ENCODE data around the gene KDM8. TPM values are rescaled to one million over a fixed set of nuclear protein-coding genes. Genes with fewer than 3 reads are reported as not detected.

The KDM8 gene
- total and polyA plus RNA-seq, 9 of the 15 experiments (the other 6 are each of a cell fraction or from before 2014, with no cell fraction given) = 0.61 to 9.1 (median 5.4) TPM

DNA sequence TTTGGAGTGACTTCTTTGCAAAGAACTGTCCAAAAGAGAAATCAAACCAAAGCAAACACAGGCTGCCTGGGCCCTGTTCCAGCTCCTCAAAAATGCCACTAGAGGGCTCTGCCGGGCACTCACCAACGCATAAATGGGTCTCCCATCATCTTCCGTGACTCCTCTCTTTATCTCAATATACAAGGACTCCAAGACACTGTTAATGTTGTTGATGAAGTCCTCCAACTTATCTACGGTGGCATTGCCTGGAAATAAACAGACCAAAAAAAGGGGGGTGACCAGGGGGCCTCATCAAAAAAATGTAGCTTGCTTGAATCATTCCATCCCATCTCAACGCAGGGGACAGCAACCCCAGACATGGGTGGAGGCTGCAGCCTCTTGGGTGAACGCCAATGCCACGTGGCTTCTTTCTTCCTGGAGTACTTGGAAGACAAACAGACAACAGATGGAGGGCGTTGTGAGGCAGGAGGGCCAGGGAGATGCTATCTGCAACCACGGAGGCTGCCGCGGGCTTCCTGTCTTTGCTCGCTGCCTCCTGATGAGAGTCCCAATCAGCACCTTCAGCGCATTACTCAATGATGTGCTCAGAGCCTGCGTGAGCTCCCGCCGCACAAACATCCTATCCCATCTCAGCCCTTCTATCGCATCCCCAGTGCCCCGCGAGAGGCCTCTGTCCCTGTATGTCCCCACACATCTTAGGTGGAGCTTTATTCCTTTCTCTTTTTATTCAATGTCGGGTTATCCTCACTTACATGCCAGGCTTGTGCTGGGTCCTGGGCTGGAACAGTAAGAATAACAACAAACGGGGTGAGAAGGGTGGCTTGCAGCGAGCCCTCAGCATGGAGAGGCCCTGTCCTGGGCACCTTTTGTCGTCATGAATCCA is 32.0 kb downstream of the KDM8 start (continued):
- TF ChIP-seq, protein P1, sequence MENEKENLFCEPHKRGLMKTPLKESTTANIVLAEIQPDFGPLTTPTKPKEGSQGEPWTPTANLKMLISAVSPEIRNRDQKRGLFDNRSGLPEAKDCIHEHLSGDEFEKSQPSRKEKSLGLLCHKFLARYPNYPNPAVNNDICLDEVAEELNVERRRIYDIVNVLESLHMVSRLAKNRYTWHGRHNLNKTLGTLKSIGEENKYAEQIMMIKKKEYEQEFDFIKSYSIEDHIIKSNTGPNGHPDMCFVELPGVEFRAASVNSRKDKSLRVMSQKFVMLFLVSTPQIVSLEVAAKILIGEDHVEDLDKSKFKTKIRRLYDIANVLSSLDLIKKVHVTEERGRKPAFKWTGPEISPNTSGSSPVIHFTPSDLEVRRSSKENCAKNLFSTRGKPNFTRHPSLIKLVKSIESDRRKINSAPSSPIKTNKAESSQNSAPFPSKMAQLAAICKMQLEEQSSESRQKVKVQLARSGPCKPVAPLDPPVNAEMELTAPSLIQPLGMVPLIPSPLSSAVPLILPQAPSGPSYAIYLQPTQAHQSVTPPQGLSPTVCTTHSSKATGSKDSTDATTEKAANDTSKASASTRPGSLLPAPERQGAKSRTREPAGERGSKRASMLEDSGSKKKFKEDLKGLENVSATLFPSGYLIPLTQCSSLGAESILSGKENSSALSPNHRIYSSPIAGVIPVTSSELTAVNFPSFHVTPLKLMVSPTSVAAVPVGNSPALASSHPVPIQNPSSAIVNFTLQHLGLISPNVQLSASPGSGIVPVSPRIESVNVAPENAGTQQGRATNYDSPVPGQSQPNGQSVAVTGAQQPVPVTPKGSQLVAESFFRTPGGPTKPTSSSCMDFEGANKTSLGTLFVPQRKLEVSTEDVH (IDR thresholded peaks at IDR 0.05; ENCODE audit: low read depth, partially characterized antibody) = no peak
- TF ChIP-seq ZNF785 (CRISPR knock-in tag; IDR thresholded peaks at IDR 0.05) = no peak
- TF ChIP-seq, protein P2, sequence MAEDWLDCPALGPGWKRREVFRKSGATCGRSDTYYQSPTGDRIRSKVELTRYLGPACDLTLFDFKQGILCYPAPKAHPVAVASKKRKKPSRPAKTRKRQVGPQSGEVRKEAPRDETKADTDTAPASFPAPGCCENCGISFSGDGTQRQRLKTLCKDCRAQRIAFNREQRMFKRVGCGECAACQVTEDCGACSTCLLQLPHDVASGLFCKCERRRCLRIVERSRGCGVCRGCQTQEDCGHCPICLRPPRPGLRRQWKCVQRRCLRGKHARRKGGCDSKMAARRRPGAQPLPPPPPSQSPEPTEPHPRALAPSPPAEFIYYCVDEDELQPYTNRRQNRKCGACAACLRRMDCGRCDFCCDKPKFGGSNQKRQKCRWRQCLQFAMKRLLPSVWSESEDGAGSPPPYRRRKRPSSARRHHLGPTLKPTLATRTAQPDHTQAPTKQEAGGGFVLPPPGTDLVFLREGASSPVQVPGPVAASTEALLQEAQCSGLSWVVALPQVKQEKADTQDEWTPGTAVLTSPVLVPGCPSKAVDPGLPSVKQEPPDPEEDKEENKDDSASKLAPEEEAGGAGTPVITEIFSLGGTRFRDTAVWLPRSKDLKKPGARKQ (CRISPR knock-in tag; IDR thresholded peaks at IDR 0.05) = no peak
- TF ChIP-seq STAT5A (IDR thresholded peaks at IDR 0.05; ENCODE audit: borderline replicate concordance, low read length) = no peak
- TF ChIP-seq RUNX1 (IDR thresholded peaks at IDR 0.05; ENCODE audit: low read depth) = no peak
- no peak for TF ChIP-seq NR1H2 (CRISPR knock-in tag; IDR thresholded peaks at IDR 0.05)
- TF ChIP-seq, protein P3, sequence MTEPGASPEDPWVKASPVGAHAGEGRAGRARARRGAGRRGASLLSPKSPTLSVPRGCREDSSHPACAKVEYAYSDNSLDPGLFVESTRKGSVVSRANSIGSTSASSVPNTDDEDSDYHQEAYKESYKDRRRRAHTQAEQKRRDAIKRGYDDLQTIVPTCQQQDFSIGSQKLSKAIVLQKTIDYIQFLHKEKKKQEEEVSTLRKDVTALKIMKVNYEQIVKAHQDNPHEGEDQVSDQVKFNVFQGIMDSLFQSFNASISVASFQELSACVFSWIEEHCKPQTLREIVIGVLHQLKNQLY (CRISPR knock-in tag; conservative IDR thresholded peaks at IDR 0.05) = no peak
- TF ChIP-seq CEBPB (tag; IDR thresholded peaks at IDR 0.05) = peak; percentile 83
- TF ChIP-seq, protein P4, sequence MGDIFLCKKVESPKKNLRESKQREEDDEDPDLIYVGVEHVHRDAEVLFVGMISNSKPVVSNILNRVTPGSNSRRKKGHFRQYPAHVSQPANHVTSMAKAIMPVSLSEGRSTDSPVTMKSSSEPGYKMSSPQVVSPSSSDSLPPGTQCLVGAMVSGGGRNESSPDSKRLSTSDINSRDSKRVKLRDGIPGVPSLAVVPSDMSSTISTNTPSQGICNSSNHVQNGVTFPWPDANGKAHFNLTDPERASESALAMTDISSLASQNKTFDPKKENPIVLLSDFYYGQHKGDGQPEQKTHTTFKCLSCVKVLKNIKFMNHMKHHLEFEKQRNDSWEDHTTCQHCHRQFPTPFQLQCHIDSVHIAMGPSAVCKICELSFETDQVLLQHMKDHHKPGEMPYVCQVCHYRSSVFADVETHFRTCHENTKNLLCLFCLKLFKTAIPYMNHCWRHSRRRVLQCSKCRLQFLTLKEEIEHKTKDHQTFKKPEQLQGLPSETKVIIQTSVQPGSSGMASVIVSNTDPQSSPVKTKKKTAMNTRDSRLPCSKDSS (IDR thresholded peaks at IDR 0.05; ENCODE audit: low read depth, partially characterized antibody) = no peak
- TF ChIP-seq ARHGAP35 (IDR thresholded peaks at IDR 0.05; ENCODE audit: partially characterized antibody) = no peak
- no peak for TF ChIP-seq WHSC1 (IDR thresholded peaks at IDR 0.05; ENCODE audit: low read length)
- TF ChIP-seq ZNF668 (CRISPR knock-in tag; IDR thresholded peaks at IDR 0.05) = no peak
- 0 out of 2 replicates have a peak, but pooled peaks have one; percentile 34 for TF ChIP-seq SMARCC2 (IDR thresholded peaks at IDR 0.05; ENCODE audit: low read depth)
- TF ChIP-seq, protein P5, sequence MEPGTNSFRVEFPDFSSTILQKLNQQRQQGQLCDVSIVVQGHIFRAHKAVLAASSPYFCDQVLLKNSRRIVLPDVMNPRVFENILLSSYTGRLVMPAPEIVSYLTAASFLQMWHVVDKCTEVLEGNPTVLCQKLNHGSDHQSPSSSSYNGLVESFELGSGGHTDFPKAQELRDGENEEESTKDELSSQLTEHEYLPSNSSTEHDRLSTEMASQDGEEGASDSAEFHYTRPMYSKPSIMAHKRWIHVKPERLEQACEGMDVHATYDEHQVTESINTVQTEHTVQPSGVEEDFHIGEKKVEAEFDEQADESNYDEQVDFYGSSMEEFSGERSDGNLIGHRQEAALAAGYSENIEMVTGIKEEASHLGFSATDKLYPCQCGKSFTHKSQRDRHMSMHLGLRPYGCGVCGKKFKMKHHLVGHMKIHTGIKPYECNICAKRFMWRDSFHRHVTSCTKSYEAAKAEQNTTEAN (CRISPR knock-in tag; IDR thresholded peaks at IDR 0.05) = no peak
- TF ChIP-seq MAZ (CRISPR knock-in tag; conservative IDR thresholded peaks at IDR 0.05 in 1 of 2, IDR thresholded peaks at IDR 0.05 in 1 of 2) = peak in 1 of 2 experiments; percentile 37; a peak in 1 of 4 replicates
- peak; percentile 15; the same call in 1 of the 2 replicates for TF ChIP-seq ZNF263 (CRISPR knock-in tag; IDR thresholded peaks at IDR 0.05; ENCODE audit: borderline replicate concordance)
- no peak for TF ChIP-seq ZNF12 (CRISPR knock-in tag; IDR thresholded peaks at IDR 0.05)

All from K562 (cell line).